ENCODE data around the gene CLNK. TPM values are rescaled to one million over a fixed set of nuclear protein-coding genes. Genes with fewer than 3 reads are reported as not detected.

CLNK gene
- total RNA-seq, 4 donors from 2014 or later, result 0.17 to 1.3 (median 0.45) TPM; not detected in 1

DNA sequence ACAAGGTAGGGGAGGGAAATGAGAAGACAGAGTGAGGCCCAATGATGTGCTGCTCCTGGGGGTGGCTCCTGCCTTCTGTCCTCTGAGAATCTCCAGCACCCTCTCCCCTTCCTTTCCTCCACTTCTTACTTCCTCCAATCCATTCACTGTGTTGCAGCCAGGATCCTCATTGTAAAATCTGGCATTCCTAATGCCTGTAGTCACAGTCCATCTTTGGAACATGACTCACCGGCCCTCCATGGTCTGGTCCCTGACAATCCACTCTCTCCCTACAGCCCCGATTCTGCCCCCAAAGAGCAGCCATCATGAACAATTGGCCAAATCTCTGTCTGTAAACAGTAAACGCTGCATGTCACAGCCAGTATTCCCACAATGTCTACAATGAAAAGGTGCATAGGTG, 72.9 kb downstream of the CLNK start:
- DNase-seq (ENCODE audit: low spot score in 2 of 2), result peak in 1 of 2 donors; percentile 13
- H3K4me3 ChIP-seq (ENCODE audit: low read depth, poor library complexity, severe bottlenecking), result no peak overlapping the region
- TF ChIP-seq, protein P1, sequence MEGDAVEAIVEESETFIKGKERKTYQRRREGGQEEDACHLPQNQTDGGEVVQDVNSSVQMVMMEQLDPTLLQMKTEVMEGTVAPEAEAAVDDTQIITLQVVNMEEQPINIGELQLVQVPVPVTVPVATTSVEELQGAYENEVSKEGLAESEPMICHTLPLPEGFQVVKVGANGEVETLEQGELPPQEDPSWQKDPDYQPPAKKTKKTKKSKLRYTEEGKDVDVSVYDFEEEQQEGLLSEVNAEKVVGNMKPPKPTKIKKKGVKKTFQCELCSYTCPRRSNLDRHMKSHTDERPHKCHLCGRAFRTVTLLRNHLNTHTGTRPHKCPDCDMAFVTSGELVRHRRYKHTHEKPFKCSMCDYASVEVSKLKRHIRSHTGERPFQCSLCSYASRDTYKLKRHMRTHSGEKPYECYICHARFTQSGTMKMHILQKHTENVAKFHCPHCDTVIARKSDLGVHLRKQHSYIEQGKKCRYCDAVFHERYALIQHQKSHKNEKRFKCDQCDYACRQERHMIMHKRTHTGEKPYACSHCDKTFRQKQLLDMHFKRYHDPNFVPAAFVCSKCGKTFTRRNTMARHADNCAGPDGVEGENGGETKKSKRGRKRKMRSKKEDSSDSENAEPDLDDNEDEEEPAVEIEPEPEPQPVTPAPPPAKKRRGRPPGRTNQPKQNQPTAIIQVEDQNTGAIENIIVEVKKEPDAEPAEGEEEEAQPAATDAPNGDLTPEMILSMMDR (IDR thresholded peaks at IDR 0.05), result no peak
- TF ChIP-seq POLR2A (IDR thresholded peaks at IDR 0.05), result no peak
- WGBS, 2 donors, result 45 to 62% methylated on average over 3 of the region's 3 CpGs
- intact Hi-C loops (cut with DNase I; ENCODE audit: low total_unique reads), result no loop called here

DNA sequence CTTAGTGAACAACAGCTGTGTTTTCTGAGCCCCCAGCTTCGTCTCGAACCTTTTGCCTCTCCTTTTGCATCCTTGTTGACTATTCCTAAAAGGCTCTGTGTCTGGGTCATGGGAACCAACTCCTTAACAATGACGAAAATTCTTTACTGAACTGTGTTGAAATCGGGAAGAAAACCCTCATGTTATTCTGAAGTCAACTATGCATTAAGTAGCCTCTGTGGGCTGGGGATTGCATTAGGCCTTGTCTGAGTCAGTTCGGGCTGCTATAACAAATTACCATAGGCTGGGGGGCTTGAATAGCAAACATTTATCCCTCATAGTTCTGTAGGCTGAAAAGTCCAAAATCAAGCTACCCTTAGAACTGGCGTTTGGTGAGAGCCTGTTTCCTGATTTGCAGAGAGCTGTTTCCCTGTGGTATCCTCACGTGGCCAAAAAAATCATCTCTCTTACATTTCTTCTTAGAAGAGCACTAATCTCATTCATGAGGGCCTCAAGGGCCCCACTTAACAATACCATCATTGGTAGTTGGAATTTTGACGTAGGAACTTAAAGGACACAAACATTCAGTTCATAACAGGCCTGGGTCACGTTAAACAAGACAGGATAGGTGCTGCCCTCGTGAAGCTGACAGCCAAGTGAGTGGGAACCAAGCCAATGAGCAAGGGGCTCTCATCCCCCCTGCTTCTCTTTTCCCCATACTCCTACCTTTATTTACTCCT, 75.9 kb downstream of the CLNK start:
- no peak overlapping the region for H3K4me3 ChIP-seq (ENCODE audit: low read depth, poor library complexity, severe bottlenecking)
- TF ChIP-seq, protein P1 (IDR thresholded peaks at IDR 0.05), result no peak
- TF ChIP-seq POLR2A (IDR thresholded peaks at IDR 0.05), result no peak
- no peak for DNase-seq (ENCODE audit: low spot score in 2 of 2)
- 81 to 87% methylated on average over 10 of the region's 10 CpGs for WGBS, 2 donors
- intact Hi-C loops (cut with DNase I; ENCODE audit: low total_unique reads), result no loop called here

DNA sequence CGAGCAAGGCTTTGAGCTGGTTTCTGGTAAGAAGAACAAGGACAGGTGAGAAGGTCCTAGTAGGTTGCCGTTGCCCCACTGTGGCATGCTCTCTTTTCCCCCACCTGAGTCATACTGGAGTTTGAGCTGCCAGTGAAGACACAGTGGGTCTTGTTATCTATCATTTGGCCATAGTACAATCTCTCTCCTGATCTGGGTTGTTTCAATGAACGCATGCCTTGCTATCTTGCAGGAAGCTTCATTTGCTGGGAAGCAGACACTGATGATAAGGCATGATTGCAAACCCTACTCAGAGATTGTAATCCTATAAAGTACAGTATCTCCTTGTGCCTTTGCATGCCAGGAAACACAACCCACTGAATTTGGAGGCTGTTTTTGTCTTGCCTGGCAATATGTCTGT, 77.4 kb downstream of the CLNK start:
- WGBS, 2 donors, result 88 to 91% methylated on average over 3 of the region's 3 CpGs
- H3K4me3 ChIP-seq (ENCODE audit: low read depth, poor library complexity, severe bottlenecking), result no peak overlapping the region
- intact Hi-C loops (cut with DNase I; ENCODE audit: low total_unique reads), result no loop called here
- no peak for DNase-seq (ENCODE audit: low spot score in 2 of 2)
- TF ChIP-seq, protein P1 (IDR thresholded peaks at IDR 0.05), result no peak
- TF ChIP-seq POLR2A (IDR thresholded peaks at IDR 0.05), result no peak

DNA sequence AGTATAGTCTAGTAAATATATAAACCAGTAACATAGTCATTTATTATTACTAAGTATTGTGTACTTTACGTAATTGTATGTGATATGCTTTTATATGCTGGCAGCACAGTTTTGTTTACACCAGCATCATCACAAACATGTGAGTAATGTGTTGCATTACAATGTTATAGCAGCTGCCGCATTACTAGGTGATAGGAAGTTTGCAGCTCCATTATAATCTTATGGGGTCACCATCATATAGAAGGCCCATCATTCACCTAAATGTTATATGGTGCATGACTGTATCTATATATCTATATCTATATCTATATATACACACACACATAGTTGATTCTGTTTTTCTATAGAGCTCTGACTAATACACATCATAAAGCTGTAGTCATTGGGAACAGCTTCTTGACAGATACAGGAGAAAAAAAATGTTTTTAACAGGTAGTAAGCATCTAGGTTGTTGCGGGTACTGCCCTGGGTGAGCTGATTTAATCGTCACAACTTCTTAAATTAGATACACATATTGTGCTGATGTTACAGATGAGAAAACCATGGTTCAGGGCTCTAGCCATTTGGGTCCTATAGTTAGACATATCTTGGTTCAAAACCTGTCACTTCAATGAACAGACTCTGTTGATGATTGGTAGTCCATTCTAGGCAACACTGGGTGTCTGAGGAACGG, 77.9 kb downstream of the CLNK start:
- H3K4me3 ChIP-seq (ENCODE audit: low read depth, poor library complexity, severe bottlenecking), result no peak overlapping the region
- WGBS, 2 donors, result 73 to 74% methylated on average over 5 of the region's 5 CpGs
- no peak for DNase-seq (ENCODE audit: low spot score in 2 of 2)
- intact Hi-C loops (cut with DNase I; ENCODE audit: low total_unique reads), result no loop called here
- no peak for TF ChIP-seq POLR2A (IDR thresholded peaks at IDR 0.05)
- TF ChIP-seq, protein P1 (IDR thresholded peaks at IDR 0.05), result no peak

DNA sequence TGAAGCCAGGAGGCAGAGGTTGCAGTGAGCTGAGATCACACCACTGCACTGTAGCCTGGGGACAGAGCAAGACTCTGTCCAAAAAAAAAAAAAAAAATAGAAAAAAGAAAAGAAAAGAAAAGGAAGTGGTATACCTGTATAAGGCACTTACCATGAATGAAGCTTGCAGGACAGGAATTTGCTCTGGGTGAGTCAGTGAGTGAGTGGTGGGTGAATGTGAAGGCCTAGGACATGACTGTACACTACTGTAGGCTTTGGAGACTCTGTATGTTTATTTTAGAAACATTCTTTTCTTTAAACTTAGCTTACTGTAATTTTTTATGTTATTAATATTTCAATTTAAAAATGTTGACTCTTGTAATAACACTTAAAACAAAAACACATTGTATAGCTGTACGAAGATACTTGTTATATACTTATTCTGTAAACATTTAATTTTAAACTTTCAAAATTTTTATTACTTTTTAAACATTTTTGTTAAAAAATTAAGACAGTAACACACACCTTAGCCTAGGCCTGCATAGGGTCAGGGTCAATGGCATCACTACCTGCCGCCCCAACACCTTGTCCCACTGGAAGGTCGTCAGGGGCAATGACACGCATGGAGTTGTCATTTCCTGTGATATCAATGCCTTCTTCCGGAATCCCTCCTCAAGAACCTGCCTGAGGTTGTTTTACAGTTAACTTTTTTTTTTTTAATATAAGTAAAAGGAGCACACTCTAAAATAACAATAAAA, 78.7 kb downstream of the CLNK start:
- no peak for DNase-seq (ENCODE audit: low spot score in 2 of 2)
- 83 to 88% methylated on average over 5 of the region's 5 CpGs for WGBS, 2 donors
- no peak overlapping the region for H3K4me3 ChIP-seq (ENCODE audit: low read depth, poor library complexity, severe bottlenecking)
- intact Hi-C loops (cut with DNase I; ENCODE audit: low total_unique reads), result no loop called here
- TF ChIP-seq, protein P1 (IDR thresholded peaks at IDR 0.05), result no peak
- no peak for TF ChIP-seq POLR2A (IDR thresholded peaks at IDR 0.05)

Data from lower leg skin (tissue), 4 donors.